ENCODE data around the gene GSE1.

DNA sequence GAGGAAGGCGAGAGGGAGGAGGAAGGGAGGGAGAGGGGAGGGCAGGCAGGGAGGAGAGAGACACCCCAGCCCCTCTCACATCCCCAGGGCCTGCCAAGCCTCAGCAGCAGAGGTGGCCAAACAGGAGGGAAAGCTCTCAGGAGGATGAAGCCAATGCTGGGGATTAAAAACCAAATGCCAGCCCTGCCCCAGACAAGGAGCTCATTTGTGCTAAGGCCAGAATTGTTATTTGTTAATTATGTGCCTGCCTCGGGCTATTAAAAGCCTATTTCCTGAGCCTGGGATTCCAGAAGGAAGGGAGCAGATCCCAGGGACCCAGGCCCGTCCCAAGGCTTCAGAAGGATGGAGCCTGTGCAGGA, 103.5 kb downstream of the GSE1 start:
- TF ChIP-seq, protein P1, sequence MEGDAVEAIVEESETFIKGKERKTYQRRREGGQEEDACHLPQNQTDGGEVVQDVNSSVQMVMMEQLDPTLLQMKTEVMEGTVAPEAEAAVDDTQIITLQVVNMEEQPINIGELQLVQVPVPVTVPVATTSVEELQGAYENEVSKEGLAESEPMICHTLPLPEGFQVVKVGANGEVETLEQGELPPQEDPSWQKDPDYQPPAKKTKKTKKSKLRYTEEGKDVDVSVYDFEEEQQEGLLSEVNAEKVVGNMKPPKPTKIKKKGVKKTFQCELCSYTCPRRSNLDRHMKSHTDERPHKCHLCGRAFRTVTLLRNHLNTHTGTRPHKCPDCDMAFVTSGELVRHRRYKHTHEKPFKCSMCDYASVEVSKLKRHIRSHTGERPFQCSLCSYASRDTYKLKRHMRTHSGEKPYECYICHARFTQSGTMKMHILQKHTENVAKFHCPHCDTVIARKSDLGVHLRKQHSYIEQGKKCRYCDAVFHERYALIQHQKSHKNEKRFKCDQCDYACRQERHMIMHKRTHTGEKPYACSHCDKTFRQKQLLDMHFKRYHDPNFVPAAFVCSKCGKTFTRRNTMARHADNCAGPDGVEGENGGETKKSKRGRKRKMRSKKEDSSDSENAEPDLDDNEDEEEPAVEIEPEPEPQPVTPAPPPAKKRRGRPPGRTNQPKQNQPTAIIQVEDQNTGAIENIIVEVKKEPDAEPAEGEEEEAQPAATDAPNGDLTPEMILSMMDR (conservative IDR thresholded peaks at IDR 0.05 in 1 of 2, IDR thresholded peaks at IDR 0.05 in 1 of 2; ENCODE audit: extremely low read depth in 1 of 2, insufficient read depth in 1 of 2, low read depth in 1 of 2, low read length in 2 of 2): no peak
- TF ChIP-seq EZH2 (IDR thresholded peaks at IDR 0.05; ENCODE audit: borderline replicate concordance, low read length): no peak

Data from mammary epithelial cell (primary cell).